ENCODE results near the gene SERPING1. TPM values are rescaled to one million over a fixed set of nuclear protein-coding genes. Genes with fewer than 3 reads are reported as not detected.

Gene SERPING1
- total RNA-seq, 1 donor from 2014 or later: 62.5 TPM

GRCh38 chr11:57551941-57552340 lies 45.5 kb upstream of the SERPING1 start:
- Histone ChIP-seq H3K4me1 (ENCODE audit: insufficient read depth, low read length) (no peaks in the 10 kb centered on the region), H3K27me3 (ENCODE audit: insufficient read depth, low read length) (no peaks in the 10 kb centered on the region), H3K79me2 (ENCODE audit: insufficient read depth, low read length) (no peaks in the 10 kb centered on the region), H3K9ac (ENCODE audit: low read length) (no peak overlapping the region), H3K36me3 (ENCODE audit: insufficient read depth, low read length) (no peaks in the 10 kb centered on the region), H3K4me3 (ENCODE audit: insufficient read depth, low read depth, low read length) (no peak overlapping the region), H3K27ac (ENCODE audit: low read depth, low read length) (no peak overlapping the region), H3K9me3 (ENCODE audit: insufficient read depth, low read depth, low read length) (no peaks in the 10 kb centered on the region), H3K4me2 (ENCODE audit: low read length) (no peak overlapping the region), H2AFZ (ENCODE audit: low read depth, low read length) (no peak overlapping the region), H4K20me1 (ENCODE audit: insufficient read depth, low read length) (no peaks in the 10 kb centered on the region)
- Mint-ChIP-seq H3K9me3 (ENCODE audit: unreplicated experiment) (no peaks in the 10 kb centered on the region), H3K27me3 (ENCODE audit: low read depth, unreplicated experiment) (no peaks in the 10 kb centered on the region), H3K4me1 (ENCODE audit: low read depth, unreplicated experiment) (peaks cover 4% of the 10 kb centered on the region), H3K4me3 (ENCODE audit: unreplicated experiment) (no peak overlapping the region), H3K27ac (ENCODE audit: unreplicated experiment) (no peak overlapping the region), H3K36me3 (ENCODE audit: low read depth, unreplicated experiment) (peaks cover 49% of the 10 kb centered on the region)
- FAIRE-seq (no peak), DNase-seq (ENCODE audit: low read depth) (no peak)
- TF ChIP-seq EZH2 (IDR thresholded peaks at IDR 0.05; ENCODE audit: insufficient read depth, low read length) (no peak), CTCF (IDR thresholded peaks at IDR 0.05; ENCODE audit: insufficient read depth, low read depth, low read length) (no peak)

- Histone ChIP-seq H2AFZ (ENCODE audit: low read depth, low read length) (no peak overlapping the region), H3K79me2 (ENCODE audit: insufficient read depth, low read length) (no peaks in the 10 kb centered on the region), H3K4me3 (ENCODE audit: insufficient read depth, low read depth, low read length) (no peak overlapping the region), H3K36me3 (ENCODE audit: insufficient read depth, low read length) (no peaks in the 10 kb centered on the region), H3K27me3 (ENCODE audit: insufficient read depth, low read length) (no peaks in the 10 kb centered on the region), H3K4me2 (ENCODE audit: low read length) (no peak overlapping the region), H3K9ac (ENCODE audit: low read length) (no peak overlapping the region), H3K27ac (ENCODE audit: low read depth, low read length) (no peak overlapping the region), H3K9me3 (ENCODE audit: insufficient read depth, low read depth, low read length) (no peaks in the 10 kb centered on the region), H4K20me1 (ENCODE audit: insufficient read depth, low read length) (no peaks in the 10 kb centered on the region), H3K4me1 (ENCODE audit: insufficient read depth, low read length) (no peaks in the 10 kb centered on the region)
- Mint-ChIP-seq H3K36me3 (ENCODE audit: low read depth, unreplicated experiment) (peaks cover 48% of the 10 kb centered on the region), H3K9me3 (ENCODE audit: unreplicated experiment) (no peaks in the 10 kb centered on the region), H3K27ac (ENCODE audit: unreplicated experiment) (peak overlapping the region; percentile 66), H3K4me1 (ENCODE audit: low read depth, unreplicated experiment) (no peaks in the 10 kb centered on the region), H3K27me3 (ENCODE audit: low read depth, unreplicated experiment) (no peaks in the 10 kb centered on the region), H3K4me3 (ENCODE audit: unreplicated experiment) (no peak overlapping the region)
- TF ChIP-seq CTCF (IDR thresholded peaks at IDR 0.05; ENCODE audit: insufficient read depth, low read depth, low read length) (no peak), EZH2 (IDR thresholded peaks at IDR 0.05; ENCODE audit: insufficient read depth, low read length) (no peak)
- no peak for DNase-seq (ENCODE audit: low read depth)
- FAIRE-seq: no peak
These were observed 45.0 kb upstream of the SERPING1 start for GRCh38 chr11:57552479-57552878.

- H3K4me3 ChIP-seq (ENCODE audit: insufficient read depth, low read depth, low read length): no peak overlapping the region
- Mint-ChIP-seq H3K27ac (ENCODE audit: unreplicated experiment) (no peak overlapping the region), H3K27me3 (ENCODE audit: low read depth, unreplicated experiment) (no peaks in the 10 kb centered on the region), H3K4me1 (ENCODE audit: low read depth, unreplicated experiment) (no peaks in the 10 kb centered on the region), H3K9me3 (ENCODE audit: unreplicated experiment) (no peaks in the 10 kb centered on the region), H3K36me3 (ENCODE audit: low read depth, unreplicated experiment) (peaks cover 57% of the 10 kb centered on the region), H3K4me3 (ENCODE audit: unreplicated experiment) (no peak overlapping the region)
- no peaks in the 10 kb centered on the region for H4K20me1 ChIP-seq (ENCODE audit: insufficient read depth, low read length)
- H3K27me3 ChIP-seq (ENCODE audit: insufficient read depth, low read length): no peaks in the 10 kb centered on the region
- no peaks in the 10 kb centered on the region for H3K9me3 ChIP-seq (ENCODE audit: insufficient read depth, low read depth, low read length)
- no peak for DNase-seq (ENCODE audit: low read depth)
- H3K4me1 ChIP-seq (ENCODE audit: insufficient read depth, low read length): no peaks in the 10 kb centered on the region
- TF ChIP-seq CTCF (IDR thresholded peaks at IDR 0.05; ENCODE audit: insufficient read depth, low read depth, low read length): no peak
- TF ChIP-seq EZH2 (IDR thresholded peaks at IDR 0.05; ENCODE audit: insufficient read depth, low read length): no peak
- H3K79me2 ChIP-seq (ENCODE audit: insufficient read depth, low read length): no peaks in the 10 kb centered on the region
- H3K27ac ChIP-seq (ENCODE audit: low read depth, low read length): no peak overlapping the region
- H2AFZ ChIP-seq (ENCODE audit: low read depth, low read length): no peak overlapping the region
- no peak overlapping the region for H3K9ac ChIP-seq (ENCODE audit: low read length)
- H3K36me3 ChIP-seq (ENCODE audit: insufficient read depth, low read length): no peaks in the 10 kb centered on the region
- H3K4me2 ChIP-seq (ENCODE audit: low read length): no peak overlapping the region
- no peak for FAIRE-seq
These were observed 42.1 kb upstream of the SERPING1 start for GRCh38 chr11:57555393-57555792.
